Measurements from ENCODE around the gene GLI1. TPM values are rescaled to one million over a fixed set of nuclear protein-coding genes. Genes with fewer than 3 reads are reported as not detected.

The GLI1 gene
- total and polyA plus RNA-seq, 10 donors, result 0.46 to 3.6 (median 1.0) TPM

- Histone ChIP-seq H3K4me3 (peak overlapping the region in 1 of 8 donors; percentile 21), H3K36me3 (peaks cover 0 to 93% (median 64%) of the 10 kb centered on the region in 6 donors), H3K9me3 (no peaks in the 10 kb centered on the region), H3K27ac (peak overlapping the region in 3 of 8 donors; percentile 50 to 76 (median 58)), H3K4me1 (peaks cover 8 to 69% (median 37%) of the 10 kb centered on the region in 6 donors), H3K27me3 (replicated peaks in 1 of 7) (peaks cover 0 to 8% (median 0%) of the 10 kb centered on the region in 7 donors)
- WGBS, 5 donors, result 93 to 98% (median 96%) methylated on average over 9 to 14 of the region's 14 CpGs
- intact Hi-C loops (cut with DNase I; ENCODE audit: low total_unique reads), result no loop called here
- TF ChIP-seq POLR2AphosphoS5 (IDR thresholded peaks at IDR 0.05) (peak in 2 of 3 donors; percentile 15 to 59), POLR2A (IDR thresholded peaks at IDR 0.05) (no peak)
- DNase-seq, result peak; percentile 67
Observed at GRCh38 chr12:57470286-57470969, 10.8 kb downstream of the GLI1 start.

GRCh38 chr12:57470970-57471656 is 11.5 kb downstream of the GLI1 start:
- TF ChIP-seq POLR2A (IDR thresholded peaks at IDR 0.05) (no peak), POLR2AphosphoS5 (IDR thresholded peaks at IDR 0.05) (no peak), CTCF (IDR thresholded peaks at IDR 0.05 in 8 of 11, conservative IDR thresholded peaks at IDR 0.05 in 3 of 11) (no peak)
- intact Hi-C loops (cut with DNase I; ENCODE audit: low total_unique reads), result no loop called here
- H3K4me1 ChIP-seq, result peaks cover 14 to 76% (median 44%) of the 10 kb centered on the region in 6 donors
- peak overlapping the region in 1 of 8 donors; percentile 21 for H3K4me3 ChIP-seq
- peak; percentile 41 for DNase-seq
- H3K27me3 ChIP-seq (replicated peaks in 1 of 7), result peaks cover 0 to 15% (median 0%) of the 10 kb centered on the region in 7 donors
- H3K36me3 ChIP-seq, result peaks cover 0 to 100% (median 66%) of the 10 kb centered on the region in 6 donors
- peak overlapping the region in 4 of 8 donors; percentile 32 to 76 (median 54) for H3K27ac ChIP-seq
- no peaks in the 10 kb centered on the region for H3K9me3 ChIP-seq
- 84 to 98% (median 92%) methylated on average over 4 of the region's 4 CpGs for WGBS, 5 donors

GRCh38 chr12:57471661-57472060 is 12.1 kb downstream of the GLI1 start:
- Histone ChIP-seq H3K36me3 (peaks cover 0 to 96% (median 66%) of the 10 kb centered on the region in 6 donors), H3K27me3 (replicated peaks in 1 of 7) (peaks cover 0 to 18% (median 0%) of the 10 kb centered on the region in 7 donors), H3K9me3 (no peaks in the 10 kb centered on the region), H3K4me1 (peaks cover 16 to 81% (median 49%) of the 10 kb centered on the region in 6 donors), H3K27ac (peak overlapping the region in 2 of 8 donors; percentile 58 to 76), H3K4me3 (peak overlapping the region in 1 of 8 donors; percentile 21)
- 82 to 98% (median 94%) methylated on average over 3 of the region's 3 CpGs for WGBS, 5 donors
- TF ChIP-seq POLR2AphosphoS5 (IDR thresholded peaks at IDR 0.05) (peak in 1 of 3 donors; percentile 19), POLR2A (IDR thresholded peaks at IDR 0.05) (no peak)
- peak; percentile 33 for DNase-seq
- intact Hi-C loops (cut with DNase I; ENCODE audit: low total_unique reads), result no loop called here

- Histone ChIP-seq H3K9me3 (no peaks in the 10 kb centered on the region), H3K4me3 (no peak overlapping the region), H3K4me1 (peaks cover 16 to 88% (median 54%) of the 10 kb centered on the region in 6 donors), H3K27me3 (replicated peaks in 1 of 7) (peaks cover 0 to 18% (median 0%) of the 10 kb centered on the region in 7 donors), H3K36me3 (peaks cover 0 to 89% (median 66%) of the 10 kb centered on the region in 6 donors), H3K27ac (no peak overlapping the region)
- peak; percentile 17 for DNase-seq
- TF ChIP-seq POLR2A (IDR thresholded peaks at IDR 0.05) (no peak), CTCF (IDR thresholded peaks at IDR 0.05 in 8 of 11, conservative IDR thresholded peaks at IDR 0.05 in 3 of 11) (no peak), POLR2AphosphoS5 (IDR thresholded peaks at IDR 0.05) (no peak)
- intact Hi-C loops (cut with DNase I; ENCODE audit: low total_unique reads), result no loop called here
- 86 to 93% (median 90%) methylated on average over 3 of the region's 3 CpGs for WGBS, 5 donors
Observed at GRCh38 chr12:57472391-57472790, 12.8 kb downstream of the GLI1 start.
